Right lobe of liver (tissue), 6 donors: ENCODE results near the gene FAM78A. TPM values are rescaled to one million over a fixed set of nuclear protein-coding genes. Genes with fewer than 3 reads are reported as not detected.

Experiments used
- ATAC-seq, 4 donors: fragments of 200-7000 bp; cut with Tn5 transposase; one replicate each; pipeline ENCODE4 v1.9.1; 2020; ENCODE audit warnings: mild to moderate bottlenecking in 4 of 4, moderate library complexity in 4 of 4
- DNase-seq, 3 donors: peaks; one replicate each; pipeline ENCODE4 v3.0.0-alpha.2; 2020
- H3K27ac ChIP-seq, 3 donors: fragments of 200-600 bp; one replicate each; pipeline ENCODE4 v1.8.0; 2022
- H3K27me3 ChIP-seq, 2 donors: fragments of 200-600 bp; one replicate each; pipeline ENCODE4 v1.8.0; 2022
- H3K36me3 ChIP-seq, 4 donors: fragments of 200-600 bp; sonication (generic) in 1 of 4; one replicate each; pipeline versions ENCODE4 v1.5.1 to v1.8.0; 2017 to 2022; ENCODE audit warnings: control low read depth in 1 of 4
- H3K4me1 ChIP-seq, 4 donors: fragments of 200-600 bp; sonication (generic) in 1 of 4; one replicate each; pipeline versions ENCODE4 v1.5.1 to v1.8.0; 2017 to 2022; ENCODE audit warnings: control low read depth in 1 of 4
- H3K4me3 ChIP-seq, 3 donors: fragments of 200-600 bp; one replicate each; pipeline ENCODE4 v1.8.0; 2022
- H3K9me3 ChIP-seq, 4 donors: fragments of 200-600 bp; sonication (generic) in 1 of 4; one replicate each; pipeline versions ENCODE4 v1.5.1 to v1.8.0; 2017 to 2022; ENCODE audit warnings: control low read depth in 1 of 4
- POLR2A ChIP-seq: fragments of 450-650 bp; IDR thresholded peaks from one replicate; pipeline ENCODE4 v1.6.1; 2017; ENCODE audit warnings: antibody characterized with exemption, mild to moderate bottlenecking
- WGBS: methylation state at CpG from one replicate; pipeline ENCODE4 v1.1.6; 2018; ENCODE audit warnings: low coverage, low lambda C conversion rate; ENCODE audit not compliant: insufficient coverage; ENCODE audit errors: missing lambda C conversion rate; 5-methylcytosine and 5-hydroxymethylcytosine counted together
- intact Hi-C, 2 donors: fragments of 100-400 bp; cut with DNase I; formaldehyde crosslinking; loops; one replicate each; pipeline versions ENCODE4 v1.11.2 to v1.14.1; 2022
- total RNA-seq, 6 experiments: library from RNA; depleted of rRNA in 2 of 6; stranded (reverse); fragments of >200 nt in 2 of 6; fragmentation: NEBNext Ultra II Directional in 3 of 6; extraction: Animal tissue kit (Norgen Biotek cat#: 25700) in 3 of 6; gene quantifications; one replicate each; pipeline versions ENCODE4 v1.1.0 to v1.2.4, GENCODE V29; 2016 to 2023
- TF ChIP-seq, protein P1 (sequence below), 4 donors: fragments of 200-600 bp in 3 of 4; fragments of 450-650 bp in 1 of 4; IDR thresholded peaks; one replicate each; pipeline versions ENCODE4 v1.5.1 to v1.8.0; 2016 to 2022; ENCODE audit warnings: antibody characterized with exemption in 4 of 4, mild to moderate bottlenecking in 2 of 4
- donor health status: DM: no; HTN: yes; CAD: no.
- donor health status: DM: no; HTN: no; CAD: no.
- donor health status: DM: no; HTN: no; CAD: no.
- donor health status: DM: no; HTN: yes; CAD: no.
- donor health status: DM: no; HTN: yes; CAD: no.

The FAM78A gene
- total RNA-seq, 6 experiments from 2014 or later = 0.92 to 2.4 (median 1.6) TPM

DNA sequence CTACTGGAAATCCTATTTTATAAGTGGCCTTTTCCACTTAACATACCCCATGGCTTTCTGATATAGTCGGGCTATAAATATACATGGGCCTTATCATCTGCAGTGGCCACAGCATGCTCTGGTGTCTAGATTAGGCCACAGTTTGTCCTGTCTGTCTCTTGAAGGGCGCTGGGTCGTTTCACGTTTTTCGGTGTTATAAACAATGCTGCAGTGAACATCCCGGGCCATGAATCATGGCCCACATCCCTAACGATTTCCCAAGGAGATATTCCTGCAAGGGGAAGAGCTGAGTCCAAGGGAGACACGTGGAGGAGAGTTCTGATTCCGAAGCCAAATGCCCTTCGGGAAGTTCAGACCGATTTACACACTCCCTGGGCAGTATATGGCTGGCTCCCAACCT is 21.6 kb upstream of the FAM78A start:
- Histone ChIP-seq H3K4me1 (no peaks in the 10 kb centered on the region), H3K27me3 (no peaks in the 10 kb centered on the region), H3K4me3 (no peak overlapping the region), H3K36me3 (no peaks in the 10 kb centered on the region), H3K9me3 (no peaks in the 10 kb centered on the region), H3K27ac (no peak overlapping the region)
- TF ChIP-seq POLR2A = no peak
- TF ChIP-seq, protein P1, sequence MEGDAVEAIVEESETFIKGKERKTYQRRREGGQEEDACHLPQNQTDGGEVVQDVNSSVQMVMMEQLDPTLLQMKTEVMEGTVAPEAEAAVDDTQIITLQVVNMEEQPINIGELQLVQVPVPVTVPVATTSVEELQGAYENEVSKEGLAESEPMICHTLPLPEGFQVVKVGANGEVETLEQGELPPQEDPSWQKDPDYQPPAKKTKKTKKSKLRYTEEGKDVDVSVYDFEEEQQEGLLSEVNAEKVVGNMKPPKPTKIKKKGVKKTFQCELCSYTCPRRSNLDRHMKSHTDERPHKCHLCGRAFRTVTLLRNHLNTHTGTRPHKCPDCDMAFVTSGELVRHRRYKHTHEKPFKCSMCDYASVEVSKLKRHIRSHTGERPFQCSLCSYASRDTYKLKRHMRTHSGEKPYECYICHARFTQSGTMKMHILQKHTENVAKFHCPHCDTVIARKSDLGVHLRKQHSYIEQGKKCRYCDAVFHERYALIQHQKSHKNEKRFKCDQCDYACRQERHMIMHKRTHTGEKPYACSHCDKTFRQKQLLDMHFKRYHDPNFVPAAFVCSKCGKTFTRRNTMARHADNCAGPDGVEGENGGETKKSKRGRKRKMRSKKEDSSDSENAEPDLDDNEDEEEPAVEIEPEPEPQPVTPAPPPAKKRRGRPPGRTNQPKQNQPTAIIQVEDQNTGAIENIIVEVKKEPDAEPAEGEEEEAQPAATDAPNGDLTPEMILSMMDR (IDR thresholded peaks at IDR 0.05) = no peak
- intact Hi-C loops = no loop called here
- DNase-seq (no peak), ATAC-seq (no peak)
- WGBS = 39% methylated on average over 7 of the region's 11 CpGs

DNA sequence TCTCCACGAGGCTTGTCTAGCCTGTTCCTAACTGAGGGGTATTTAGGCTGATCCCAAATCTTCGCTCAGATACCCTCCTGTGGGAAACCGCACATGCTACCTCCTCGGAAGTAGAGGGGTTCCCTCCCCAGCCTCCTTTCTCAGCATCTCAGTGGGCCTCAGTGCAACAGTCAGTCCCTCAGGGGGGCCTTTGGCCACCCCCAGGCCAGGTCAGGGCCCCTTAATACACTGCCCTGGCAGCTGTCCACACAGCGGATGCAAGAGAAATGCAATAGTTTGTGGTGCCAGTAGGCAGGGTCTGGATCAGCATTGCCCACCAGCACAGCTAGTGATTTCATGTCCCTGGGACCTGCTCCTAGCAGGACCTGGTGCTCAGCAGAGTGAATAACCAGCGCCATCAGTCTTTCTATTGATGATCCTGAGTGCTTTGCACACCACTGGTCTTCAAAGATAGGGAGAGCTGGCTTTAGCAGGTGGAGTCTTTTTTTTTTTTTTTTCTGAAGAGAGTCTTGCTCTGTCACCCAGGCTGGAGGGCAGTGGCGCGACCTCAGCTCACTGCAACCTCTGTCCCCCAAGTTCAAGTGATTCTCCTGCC is 20.7 kb upstream of the FAM78A start:
- TF ChIP-seq, protein P1 (IDR thresholded peaks at IDR 0.05) = no peak
- no peak for TF ChIP-seq POLR2A
- ATAC-seq (no peak), DNase-seq (no peak)
- H3K27me3 ChIP-seq = no peaks in the 10 kb centered on the region
- H3K27ac ChIP-seq = no peak overlapping the region
- H3K36me3 ChIP-seq = no peaks in the 10 kb centered on the region
- no peaks in the 10 kb centered on the region for H3K9me3 ChIP-seq
- H3K4me3 ChIP-seq = no peak overlapping the region
- WGBS = 60% methylated on average over 1 of the region's 8 CpGs
- no peaks in the 10 kb centered on the region for H3K4me1 ChIP-seq
- intact Hi-C loops = no loop called here

DNA sequence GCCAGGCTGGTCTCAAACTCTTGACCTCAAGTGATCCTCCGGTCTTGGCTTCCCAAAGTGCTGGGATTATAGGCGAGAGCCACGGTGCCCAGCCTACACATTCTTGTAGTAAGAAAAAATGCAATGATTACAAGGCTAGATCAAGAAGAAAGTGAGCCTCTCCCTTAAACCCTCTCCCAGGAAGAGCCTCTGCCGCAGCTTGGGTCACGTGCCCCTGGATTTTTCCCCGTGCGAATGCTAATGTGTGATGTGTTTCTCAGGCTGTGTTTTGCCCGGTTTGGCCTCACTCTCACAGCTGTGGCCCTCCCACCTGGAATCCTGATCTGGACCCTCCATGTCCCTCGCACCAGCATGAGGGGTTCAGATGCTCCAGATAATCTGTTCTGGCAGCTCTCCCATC is 20.1 kb upstream of the FAM78A start:
- DNase-seq (no peak), ATAC-seq (no peak)
- Histone ChIP-seq H3K36me3 (no peaks in the 10 kb centered on the region), H3K9me3 (no peaks in the 10 kb centered on the region), H3K27me3 (no peaks in the 10 kb centered on the region), H3K4me1 (no peaks in the 10 kb centered on the region), H3K27ac (no peak overlapping the region), H3K4me3 (no peak overlapping the region)
- intact Hi-C loops = no loop called here
- WGBS = 85% methylated on average over 9 of the region's 9 CpGs
- TF ChIP-seq, protein P1 (IDR thresholded peaks at IDR 0.05) = no peak
- no peak for TF ChIP-seq POLR2A

DNA sequence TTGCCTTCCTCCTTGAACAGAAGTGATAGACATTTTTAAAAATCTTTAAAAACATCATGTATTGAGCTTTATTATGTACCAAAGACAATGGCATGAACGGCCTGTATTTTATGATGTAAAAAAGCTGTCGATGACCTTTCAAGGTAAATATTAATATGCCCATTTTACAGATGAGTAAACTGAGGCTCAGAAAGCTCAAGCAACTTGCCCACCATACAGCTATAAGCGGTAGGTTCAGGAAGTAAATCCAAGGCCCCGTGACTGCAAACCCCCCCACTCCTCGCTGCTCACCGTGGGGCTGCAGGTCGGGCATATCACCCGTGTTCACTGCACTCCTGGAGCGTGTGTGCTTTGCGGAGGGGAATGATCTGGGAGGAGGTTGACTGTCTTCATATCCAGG is 16.6 kb upstream of the FAM78A start:
- Histone ChIP-seq H3K4me1 (no peaks in the 10 kb centered on the region), H3K27me3 (no peaks in the 10 kb centered on the region), H3K36me3 (no peaks in the 10 kb centered on the region), H3K9me3 (no peaks in the 10 kb centered on the region), H3K4me3 (no peak overlapping the region), H3K27ac (no peak overlapping the region)
- DNase-seq = no peak
- no peak for ATAC-seq
- 82% methylated on average over 4 of the region's 10 CpGs for WGBS
- intact Hi-C loops = no loop called here
- TF ChIP-seq, protein P1 (IDR thresholded peaks at IDR 0.05) = no peak
- no peak for TF ChIP-seq POLR2A
